MCF 10A (cell line): ENCODE measurements around the gene NECTIN4. TPM values are rescaled to one million over a fixed set of nuclear protein-coding genes. Genes with fewer than 3 reads are reported as not detected.

ENCODE experiments used
- BruUV-seq: library from RNA; stranded (reverse); fragments of 400-500 nt; replicated peaks from 2 replicates; lab custom pipeline; 2021; lab: Mats Ljungman, UMichigan
- CTCF ChIA-PET: fragments of 300-600 bp; sonication (Branson Sonifier 250); formaldehyde crosslinking; extraction: SDS; loops from one replicate; lab custom pipeline; 2021; ENCODE audit warnings: antibody characterized with exemption, inconsistent platforms; lab: Yijun Ruan, JAX
- POLR2A ChIA-PET: fragments of 300-600, 350-650 bp; sonication (Branson Sonifier 250); formaldehyde crosslinking; extraction: SDS; loops from one replicate; lab custom pipeline; 2020; ENCODE audit warnings: antibody characterized with exemption, inconsistent platforms; lab: Yijun Ruan, JAX
- DNase-seq: peaks from one replicate; pipeline ENCODE4 v3.0.0-alpha.2; 2018; ENCODE audit not compliant: unreplicated experiment
- H3K27ac Mint-ChIP-seq: one replicate; pipeline ENCODE4 v1.8.0; 2022; ENCODE audit warnings: mild to moderate bottlenecking, low read depth, mixed read lengths; ENCODE audit not compliant: unreplicated experiment
- H3K27me3 Mint-ChIP-seq: one replicate; pipeline ENCODE4 v1.8.0; 2022; ENCODE audit warnings: mixed read lengths; ENCODE audit not compliant: insufficient read depth, unreplicated experiment
- H3K36me3 Mint-ChIP-seq: one replicate; pipeline ENCODE4 v1.8.0; 2022; ENCODE audit warnings: mild to moderate bottlenecking, moderate library complexity, mixed read lengths; ENCODE audit not compliant: insufficient read depth, unreplicated experiment
- H3K4me1 Mint-ChIP-seq: one replicate; pipeline ENCODE4 v1.8.0; 2022; ENCODE audit warnings: mixed read lengths; ENCODE audit not compliant: insufficient read depth, unreplicated experiment
- H3K4me3 Mint-ChIP-seq: one replicate; pipeline ENCODE4 v1.8.0; 2022; ENCODE audit warnings: mild to moderate bottlenecking, moderate library complexity, mixed read lengths; ENCODE audit not compliant: unreplicated experiment
- H3K9me3 Mint-ChIP-seq: one replicate; pipeline ENCODE4 v1.8.0; 2022; ENCODE audit warnings: mixed read lengths; ENCODE audit not compliant: unreplicated experiment
- intact Hi-C: fragments of 100-400 bp; cut with micrococcal nuclease; formaldehyde crosslinking; loops from 2 replicates; pipeline ENCODE4 v1.14.1; 2022
- total RNA-seq: library from RNA; stranded (reverse); gene quantifications from 2 replicates; pipeline ENCODE4 v1.2.3, GENCODE V29; 2022
- TF ChIP-seq, protein P1 (sequence below): fragments of 200-600 bp; IDR thresholded peaks from one replicate; pipeline ENCODE4 v1.8.0; 2022; ENCODE audit warnings: antibody characterized with exemption, mild to moderate bottlenecking; ENCODE audit not compliant: unreplicated experiment

Gene NECTIN4
- total RNA-seq, 1 experiment from 2014 or later, result 7.0 TPM

GRCh38 chr1:161091093-161091492 lies 1.7 kb upstream of the NECTIN4 start:
- Mint-ChIP-seq H3K36me3 (peaks cover 6% of the 10 kb centered on the region), H3K4me1 (peaks cover 41% of the 10 kb centered on the region), H3K27me3 (no peaks in the 10 kb centered on the region), H3K9me3 (no peaks in the 10 kb centered on the region), H3K27ac (no peak overlapping the region), H3K4me3 (no peak overlapping the region)
- DNase-seq, result no peak
- ChIA-PET POLR2A (interaction anchor here (1.0 kb wide), 1 partner anchor 75 kb away, joined by 4 read pairs; the partner anchor contains the start of gene PPOX), CTCF (no interaction called here)
- BruUV-seq, result no TSS peak
- intact Hi-C loops, result no loop called here
- TF ChIP-seq, protein P1, sequence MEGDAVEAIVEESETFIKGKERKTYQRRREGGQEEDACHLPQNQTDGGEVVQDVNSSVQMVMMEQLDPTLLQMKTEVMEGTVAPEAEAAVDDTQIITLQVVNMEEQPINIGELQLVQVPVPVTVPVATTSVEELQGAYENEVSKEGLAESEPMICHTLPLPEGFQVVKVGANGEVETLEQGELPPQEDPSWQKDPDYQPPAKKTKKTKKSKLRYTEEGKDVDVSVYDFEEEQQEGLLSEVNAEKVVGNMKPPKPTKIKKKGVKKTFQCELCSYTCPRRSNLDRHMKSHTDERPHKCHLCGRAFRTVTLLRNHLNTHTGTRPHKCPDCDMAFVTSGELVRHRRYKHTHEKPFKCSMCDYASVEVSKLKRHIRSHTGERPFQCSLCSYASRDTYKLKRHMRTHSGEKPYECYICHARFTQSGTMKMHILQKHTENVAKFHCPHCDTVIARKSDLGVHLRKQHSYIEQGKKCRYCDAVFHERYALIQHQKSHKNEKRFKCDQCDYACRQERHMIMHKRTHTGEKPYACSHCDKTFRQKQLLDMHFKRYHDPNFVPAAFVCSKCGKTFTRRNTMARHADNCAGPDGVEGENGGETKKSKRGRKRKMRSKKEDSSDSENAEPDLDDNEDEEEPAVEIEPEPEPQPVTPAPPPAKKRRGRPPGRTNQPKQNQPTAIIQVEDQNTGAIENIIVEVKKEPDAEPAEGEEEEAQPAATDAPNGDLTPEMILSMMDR, result no peak

DNA sequence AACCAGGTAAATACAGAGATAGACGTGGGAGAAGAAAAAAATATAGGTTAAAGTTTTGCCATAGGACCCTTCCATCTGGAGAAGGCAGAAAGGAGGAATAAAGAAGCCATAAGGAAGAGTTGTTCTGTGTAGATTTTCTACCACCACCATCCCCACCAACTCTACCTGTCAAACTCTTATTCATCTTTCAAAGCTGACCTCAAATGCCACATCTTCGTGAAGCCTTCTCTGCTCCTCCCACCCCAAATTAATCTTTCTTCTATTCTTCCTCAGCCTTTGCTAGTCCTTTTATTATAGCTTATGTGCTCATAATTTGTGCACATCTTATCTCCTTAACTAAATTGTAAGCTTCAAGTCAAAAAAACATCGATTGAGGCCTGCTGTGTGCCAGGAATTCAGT lies 1.3 kb upstream of the NECTIN4 start:
- peaks cover 42% of the 10 kb centered on the region for H3K4me1 Mint-ChIP-seq
- H3K27ac Mint-ChIP-seq, result no peak overlapping the region
- peaks cover 6% of the 10 kb centered on the region for H3K36me3 Mint-ChIP-seq
- ChIA-PET CTCF (interaction anchor here (1.4 kb wide), 1 partner anchor 93 kb away, joined by 5 read pairs; no protein-coding TSS in a partner anchor), POLR2A (no interaction called here)
- H3K4me3 Mint-ChIP-seq, result no peak overlapping the region
- no peak for DNase-seq
- no peaks in the 10 kb centered on the region for H3K9me3 Mint-ChIP-seq
- TF ChIP-seq, protein P1, result no peak
- BruUV-seq, result no TSS peak
- intact Hi-C loops, result no loop called here
- no peaks in the 10 kb centered on the region for H3K27me3 Mint-ChIP-seq

GRCh38 chr1:161089938-161090337 lies 580 bp upstream of the NECTIN4 start:
- no TSS peak for BruUV-seq

DNA sequence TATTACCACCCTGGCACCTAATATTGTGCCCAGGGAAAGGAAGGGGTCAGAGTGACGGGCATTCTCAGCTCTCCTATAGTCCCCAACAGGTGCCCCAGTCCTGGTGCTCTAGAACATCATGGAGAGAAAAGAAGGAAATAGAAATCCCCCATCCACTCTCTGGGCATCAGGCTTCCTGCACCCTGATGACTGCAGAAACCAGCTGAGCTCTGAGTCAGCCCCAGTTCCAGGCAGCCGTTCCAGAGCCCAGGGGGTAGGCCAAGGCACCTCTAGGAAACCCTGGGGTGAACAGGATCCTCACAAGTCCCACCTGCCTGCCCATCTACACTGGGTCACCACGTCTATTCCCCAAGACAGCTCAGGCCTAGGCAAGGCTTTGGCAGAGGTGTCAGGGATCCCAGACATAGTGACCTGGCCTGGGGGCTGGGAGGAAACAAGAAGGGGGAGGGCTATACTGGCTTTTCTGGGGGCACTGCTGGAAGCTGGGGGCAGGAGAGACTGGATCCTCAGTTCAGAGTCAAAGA lies 709 bp downstream of the NECTIN4 start:
- CTCF ChIA-PET, result interaction anchor here (0.6 to 6.5 kb wide), 8 partner anchors 8 to 64 kb away, joined by 3 to 80 read pairs (median 3); partner anchors contain the start of genes KLHDC9 and USF1
- no peak overlapping the region for H3K27ac Mint-ChIP-seq
- H3K9me3 Mint-ChIP-seq, result no peaks in the 10 kb centered on the region
- POLR2A ChIA-PET, result interaction anchor here (1.1 to 1.4 kb wide), 3 partner anchors 9 to 70 kb away, joined by 3 to 5 read pairs (median 3); no protein-coding TSS in a partner anchor
- peak; percentile 42 for DNase-seq
- peaks cover 50% of the 10 kb centered on the region for H3K4me1 Mint-ChIP-seq
- TF ChIP-seq, protein P1, result no peak
- intact Hi-C loops, result loop anchor here (10.0 kb wide), 1 partner anchor 744 kb away; the partner anchor contains the start of genes COPA and NCSTN
- no peak overlapping the region for H3K4me3 Mint-ChIP-seq
- H3K27me3 Mint-ChIP-seq, result no peaks in the 10 kb centered on the region
- no TSS peak for BruUV-seq
- peaks cover 6% of the 10 kb centered on the region for H3K36me3 Mint-ChIP-seq

More at GRCh38 chr1:161089938-161090337, 580 bp upstream of the NECTIN4 start:
- POLR2A ChIA-PET, result interaction anchor here (0.5 to 1.1 kb wide), 3 partner anchors 41 to 106 kb away, joined by 3 to 5 read pairs (median 4); no protein-coding TSS in a partner anchor
- no peak for DNase-seq
- Mint-ChIP-seq H3K36me3 (peaks cover 6% of the 10 kb centered on the region), H3K27ac (no peak overlapping the region), H3K4me1 (peaks cover 40% of the 10 kb centered on the region), H3K9me3 (no peaks in the 10 kb centered on the region), H3K4me3 (no peak overlapping the region), H3K27me3 (no peaks in the 10 kb centered on the region)
- intact Hi-C loops, result loop anchor here (10.0 kb wide), 1 partner anchor 745 kb away; the partner anchor contains the start of genes COPA and NCSTN
- TF ChIP-seq, protein P1, result no peak
- CTCF ChIA-PET, result interaction anchor here (1.4 to 6.5 kb wide), 3 partner anchors 7 to 92 kb away, joined by 5 to 80 read pairs (median 12); partner anchors contain the start of gene KLHDC9
